A673 (cell line): ENCODE measurements around the gene HELZ2. TPM values are rescaled to one million over a fixed set of nuclear protein-coding genes. Genes with fewer than 3 reads are reported as not detected.
"Not testable (repeated sequence)": the region's sequence is repeated elsewhere in the genome, so short reads cannot be mapped to it uniquely, and the experiment has no call there.

Source experiments
- BruUV-seq: library from RNA; stranded (reverse); fragments of 400-500 nt; replicated peaks from 2 replicates; lab custom pipeline; 2021; lab: Mats Ljungman, UMichigan
- CTCF ChIA-PET: fragments of 300-600 bp; sonication (Branson Sonifier 250); formaldehyde crosslinking; loops from one replicate; lab custom pipeline; 2022; ENCODE audit warnings: antibody characterized with exemption; lab: Charles Lee
- POLR2A ChIA-PET: fragments of 300-600 bp; sonication (Branson Sonifier 250); formaldehyde crosslinking; loops from one replicate; lab custom pipeline; 2022; ENCODE audit warnings: antibody characterized with exemption; ENCODE audit not compliant: low non-redundant PET; lab: Charles Lee
- DNase-seq: peaks from one replicate; pipeline ENCODE4 v3.0.0-alpha.2; 2015; ENCODE audit warnings: low spot score
- H3K27ac ChIP-seq: fragments of 200-600 bp; sonication (generic); 2 replicates; pipeline ENCODE4 v1.5.1; 2016; ENCODE audit warnings: mixed run types, low read depth, mild to moderate bottlenecking, mixed read lengths, antibody characterized with exemption, low read length; ENCODE audit not compliant: poor library complexity, severe bottlenecking
- H3K27me3 ChIP-seq: fragments of 200-600 bp; sonication (generic); replicated peaks from 2 replicates; pipeline ENCODE4 v1.6.1; 2017; ENCODE audit warnings: mixed run types, low read depth, mild to moderate bottlenecking, mixed read lengths, antibody characterized with exemption, low read length; ENCODE audit not compliant: insufficient read depth, poor library complexity
- H3K36me3 ChIP-seq: fragments of 200-600 bp; sonication (generic); 2 replicates; pipeline ENCODE4 v1.6.1; 2016; ENCODE audit warnings: mixed run types, mild to moderate bottlenecking, mixed read lengths, antibody characterized with exemption, low read length; ENCODE audit not compliant: insufficient read depth, poor library complexity, severe bottlenecking
- H3K4me1 ChIP-seq: fragments of 200-600 bp; sonication (generic); 2 replicates; pipeline ENCODE4 v1.6.1; 2017; ENCODE audit warnings: mixed run types, mild to moderate bottlenecking, mixed read lengths, antibody characterized with exemption, low read length; ENCODE audit not compliant: insufficient read depth, poor library complexity, severe bottlenecking
- H3K4me3 ChIP-seq: fragments of 200-600 bp; sonication (generic); 2 replicates; pipeline ENCODE4 v1.5.1; 2016; ENCODE audit warnings: low read depth, mixed run types, mild to moderate bottlenecking, mixed read lengths, low read length; ENCODE audit not compliant: poor library complexity, severe bottlenecking
- H3K9me3 ChIP-seq: fragments of 200-600 bp; sonication (generic); 2 replicates; pipeline ENCODE4 v1.6.1; 2016; ENCODE audit warnings: mixed run types, low read depth, mild to moderate bottlenecking, mixed read lengths, antibody characterized with exemption, low read length; ENCODE audit not compliant: poor library complexity, severe bottlenecking
- CTCF ChIP-seq: fragments of 300-800, 200-600 bp; sonication (generic); conservative IDR thresholded peaks from 2 replicates; pipeline ENCODE4 v1.5.1; 2017; ENCODE audit warnings: low read depth, mild to moderate bottlenecking, antibody characterized with exemption, low read length, moderate library complexity, mixed read lengths
- EZH2 ChIP-seq: fragments of 200-600 bp; sonication (generic); IDR thresholded peaks from 2 replicates; pipeline ENCODE4 v1.6.1; 2017; ENCODE audit warnings: borderline replicate concordance, low read depth, mild to moderate bottlenecking, mixed read lengths, antibody characterized with exemption, low read length; ENCODE audit not compliant: poor library complexity, severe bottlenecking
- intact Hi-C: fragments of 100-400 bp; cut with micrococcal nuclease; formaldehyde crosslinking; loops from one replicate; pipeline ENCODE4 v1.10.0; 2022; ENCODE audit not compliant: unreplicated experiment
- total RNA-seq: library from RNA; stranded (reverse); gene quantifications from 2 replicates; pipeline ENCODE4 v1.2.3, GENCODE V29; 2021

HELZ2 gene
- total RNA-seq, 1 experiment from 2014 or later: 21.0 TPM

GRCh38 chr20:63560333-63560805 is 13.7 kb downstream of the HELZ2 start:
- Histone ChIP-seq H3K9me3 (no peaks in the 10 kb centered on the region), H3K4me1 (no peaks in the 10 kb centered on the region), H3K27me3 (no peaks in the 10 kb centered on the region), H3K4me3 (no peak overlapping the region), H3K27ac (no peak overlapping the region), H3K36me3 (no peaks in the 10 kb centered on the region)
- CTCF ChIA-PET: no interaction called here
- no peak for DNase-seq
- BruUV-seq: no TSS peak
- no peak for TF ChIP-seq EZH2
- no peak for TF ChIP-seq CTCF
- POLR2A ChIA-PET: interaction anchor here (0.6 kb wide), 1 partner anchor 1179 kb away, joined by 7 read pairs; no protein-coding TSS in a partner anchor
- intact Hi-C loops: no loop called here

GRCh38 chr20:63559485-63560332 is 14.3 kb downstream of the HELZ2 start:
- H3K4me1 ChIP-seq, DNase-seq, intact Hi-C loops, H3K27me3 ChIP-seq, H3K9me3 ChIP-seq, H3K36me3 ChIP-seq, H3K27ac ChIP-seq, CTCF ChIA-PET, BruUV-seq, H3K4me3 ChIP-seq: not testable (repeated sequence)
- POLR2A ChIA-PET: interaction anchor here (0.6 kb wide), 1 partner anchor 1179 kb away, joined by 7 read pairs; no protein-coding TSS in a partner anchor

GRCh38 chr20:63558804-63559484 is 15.1 kb downstream of the HELZ2 start:
- Histone ChIP-seq H3K4me3 (no peak overlapping the region), H3K9me3 (no peaks in the 10 kb centered on the region), H3K27me3 (no peaks in the 10 kb centered on the region), H3K27ac (no peak overlapping the region), H3K36me3 (no peaks in the 10 kb centered on the region), H3K4me1 (peaks cover 3% of the 10 kb centered on the region)
- intact Hi-C loops: no loop called here
- CTCF ChIA-PET: no interaction called here
- POLR2A ChIA-PET: no interaction called here
- no peak for TF ChIP-seq CTCF
- no peak for TF ChIP-seq EZH2
- no TSS peak for BruUV-seq
- no peak for DNase-seq
